ENCODE results near the gene KRTAP9-7. TPM values are rescaled to one million over a fixed set of nuclear protein-coding genes. Genes with fewer than 3 reads are reported as not detected.

The KRTAP9-7 gene
- total RNA-seq, 4 donors from 2014 or later, result not detected

DNA sequence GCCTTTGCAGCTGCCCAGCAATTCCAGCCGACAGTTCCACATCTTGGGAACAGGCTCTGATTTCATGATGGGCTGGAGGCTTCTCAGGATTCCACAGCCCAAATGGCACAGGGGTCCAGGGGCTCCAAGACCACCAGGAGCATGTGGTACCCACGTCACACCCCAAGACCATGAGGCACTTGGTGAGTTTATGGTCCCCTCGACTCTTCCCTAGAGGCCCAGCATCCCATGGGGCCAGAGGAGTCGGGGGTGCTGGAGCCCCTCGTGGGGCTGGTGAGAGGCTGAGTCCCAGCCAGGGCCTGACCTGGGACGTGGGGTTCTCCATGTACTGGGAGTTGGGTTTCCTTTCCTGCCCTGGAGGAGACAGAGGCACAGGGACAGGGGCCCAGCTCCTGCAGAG is 50.1 kb downstream of the KRTAP9-7 start:
- Histone ChIP-seq H3K9me3 (no peaks in the 10 kb centered on the region), H3K36me3 (no peaks in the 10 kb centered on the region), H3K4me1 (no peaks in the 10 kb centered on the region), H3K4me3 (no peak overlapping the region), H3K27me3 (no peaks in the 10 kb centered on the region), H3K27ac (no peak overlapping the region)
- intact Hi-C loops (cut with DNase I; ENCODE audit: low total_unique reads) (no loop called here), in situ Hi-C loops (cut with MboI; ENCODE audit: low pct_ligation_motif_present in 1 of 4, low pct_unique_long_range_greater_than_20kb in 1 of 4, low sequenced_read_pairs in 3 of 4) (loop anchor here in 3 of 4 donors (10.0 to 25.0 kb wide), 2 partner anchors 411 to 513 kb away; partner anchors contain the start of gene KRT10 (in 1 of the 3))
- 80% methylated on average over 6 of the region's 6 CpGs; no CpG with 5 or more reads in 1 of the 2 donors for WGBS, 2 donors (ENCODE audit: low coverage in 1 of 2)
- no peak for DNase-seq
- TF ChIP-seq EP300 (IDR thresholded peaks at IDR 0.05; ENCODE audit: low read depth) (no peak), POLR2A (IDR thresholded peaks at IDR 0.05) (no peak), POLR2AphosphoS5 (IDR thresholded peaks at IDR 0.05) (no peak)
- TF ChIP-seq, protein P1, sequence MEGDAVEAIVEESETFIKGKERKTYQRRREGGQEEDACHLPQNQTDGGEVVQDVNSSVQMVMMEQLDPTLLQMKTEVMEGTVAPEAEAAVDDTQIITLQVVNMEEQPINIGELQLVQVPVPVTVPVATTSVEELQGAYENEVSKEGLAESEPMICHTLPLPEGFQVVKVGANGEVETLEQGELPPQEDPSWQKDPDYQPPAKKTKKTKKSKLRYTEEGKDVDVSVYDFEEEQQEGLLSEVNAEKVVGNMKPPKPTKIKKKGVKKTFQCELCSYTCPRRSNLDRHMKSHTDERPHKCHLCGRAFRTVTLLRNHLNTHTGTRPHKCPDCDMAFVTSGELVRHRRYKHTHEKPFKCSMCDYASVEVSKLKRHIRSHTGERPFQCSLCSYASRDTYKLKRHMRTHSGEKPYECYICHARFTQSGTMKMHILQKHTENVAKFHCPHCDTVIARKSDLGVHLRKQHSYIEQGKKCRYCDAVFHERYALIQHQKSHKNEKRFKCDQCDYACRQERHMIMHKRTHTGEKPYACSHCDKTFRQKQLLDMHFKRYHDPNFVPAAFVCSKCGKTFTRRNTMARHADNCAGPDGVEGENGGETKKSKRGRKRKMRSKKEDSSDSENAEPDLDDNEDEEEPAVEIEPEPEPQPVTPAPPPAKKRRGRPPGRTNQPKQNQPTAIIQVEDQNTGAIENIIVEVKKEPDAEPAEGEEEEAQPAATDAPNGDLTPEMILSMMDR (IDR thresholded peaks at IDR 0.05), result no peak

Small RNAs within 50 kb of the gene (small RNA-seq; reads per million reads assigned to genes)
- gene KRTAP9-10P, result 0 reads per million in 4 donors

Other genes starting within 250 kb of the KRTAP9-7 start
- gene KRTAP1-5, start 248.5 kb upstream of the KRTAP9-7 start, total RNA-seq, result not detected
- not detected for gene KRTAP1-4, start 245.5 kb upstream of the KRTAP9-7 start, total RNA-seq
- gene KRTAP1-3, start 240.8 kb upstream of the KRTAP9-7 start, total RNA-seq, result not detected
- not detected for gene KRTAP1-1, start 234.2 kb upstream of the KRTAP9-7 start, total RNA-seq
- gene KRTAP2-1, start 228.4 kb upstream of the KRTAP9-7 start, total RNA-seq, result not detected
- gene KRTAP2-2, start 220.5 kb upstream of the KRTAP9-7 start, total RNA-seq, result not detected
- gene KRTAP2-3, start 215.6 kb upstream of the KRTAP9-7 start, total RNA-seq, result not detected
- gene KRTAP2-4, start 209.8 kb upstream of the KRTAP9-7 start, total RNA-seq, result not detected
- gene KRTAP4-7, start 191.5 kb upstream of the KRTAP9-7 start, total RNA-seq, result not detected
- gene KRTAP4-8, start 177.6 kb upstream of the KRTAP9-7 start, total RNA-seq, result not detected
- gene KRTAP4-16, start 173.5 kb upstream of the KRTAP9-7 start, total RNA-seq, result not detected
- gene KRTAP4-9, start 170.3 kb upstream of the KRTAP9-7 start, total RNA-seq, result not detected
- gene KRTAP4-11, start 157.3 kb upstream of the KRTAP9-7 start, total RNA-seq, result not detected
- gene KRTAP4-12, start 151.5 kb upstream of the KRTAP9-7 start, total RNA-seq, result not detected
- gene KRTAP4-6, start 135.2 kb upstream of the KRTAP9-7 start, total RNA-seq, result not detected
- gene KRTAP4-5, start 125.9 kb upstream of the KRTAP9-7 start, total RNA-seq, result not detected
- not detected for gene KRTAP4-4, start 115.0 kb upstream of the KRTAP9-7 start, total RNA-seq
- not detected for gene KRTAP4-3, start 107.5 kb upstream of the KRTAP9-7 start, total RNA-seq
- gene KRTAP4-2, start 97.5 kb upstream of the KRTAP9-7 start, total RNA-seq, result not detected
- under 1 TPM in 1 of 4 donors, not detected in 3; 0.82 TPM for gene KRTAP4-1, start 90.8 kb upstream of the KRTAP9-7 start, total RNA-seq
- gene KRTAP9-1, start 85.8 kb upstream of the KRTAP9-7 start, total RNA-seq, result not detected
- gene KRTAP9-2, start 49.0 kb upstream of the KRTAP9-7 start, total RNA-seq, result not detected
- not detected for gene KRTAP9-3, start 43.2 kb upstream of the KRTAP9-7 start, total RNA-seq
- not detected for gene KRTAP9-8, start 37.7 kb upstream of the KRTAP9-7 start, total RNA-seq
- not detected for gene KRTAP9-4, start 26.0 kb upstream of the KRTAP9-7 start, total RNA-seq
- not detected for gene KRTAP9-9, start 20.3 kb upstream of the KRTAP9-7 start, total RNA-seq
- gene KRTAP9-6, start 10.3 kb upstream of the KRTAP9-7 start, total RNA-seq, result not detected
- gene KRTAP29-1, start 27.2 kb downstream of the KRTAP9-7 start, total RNA-seq, result not detected
- not detected for gene KRTAP16-1, start 33.6 kb downstream of the KRTAP9-7 start, total RNA-seq
- not detected for gene KRTAP17-1, start 40.0 kb downstream of the KRTAP9-7 start, total RNA-seq
- gene KRT33A, start 75.1 kb downstream of the KRTAP9-7 start, total RNA-seq, result not detected
- not detected for gene KRT33B, start 94.1 kb downstream of the KRTAP9-7 start, total RNA-seq
- gene KRT34, start 106.6 kb downstream of the KRTAP9-7 start, total RNA-seq, result not detected
- not detected for gene KRT31, start 121.9 kb downstream of the KRTAP9-7 start, total RNA-seq
- gene KRT37, start 148.9 kb downstream of the KRTAP9-7 start, total RNA-seq, result not detected
- gene KRT38, start 165.3 kb downstream of the KRTAP9-7 start, total RNA-seq, result not detected
- gene KRT32, start 191.7 kb downstream of the KRTAP9-7 start, total RNA-seq, result not detected
- gene KRT35, start 205.5 kb downstream of the KRTAP9-7 start, total RNA-seq, result not detected
- not detected for gene KRT36, start 214.2 kb downstream of the KRTAP9-7 start, total RNA-seq
- gene KRT13, start 229.9 kb downstream of the KRTAP9-7 start, total RNA-seq, result under 1 TPM in 1 of 4 donors, not detected in 3; 0.27 TPM
- gene KRT15, start 243.2 kb downstream of the KRTAP9-7 start, total RNA-seq, result 10 to 100 TPM in 1 of 4 donors, 1 to 10 TPM in 2, under 1 TPM in 1; 0.80 to 17.6 (median 7.4) TPM

All from transverse colon (tissue), 4 donors.